Measurements from ENCODE around the gene OPN1MW3. TPM values are rescaled to one million over a fixed set of nuclear protein-coding genes. Genes with fewer than 3 reads are reported as not detected.
A peak's percentile ranks its signal among the peaks of the same experiment; 100 is the strongest.
"Not testable (repeated sequence)": the region's sequence is repeated elsewhere in the genome, so short reads cannot be mapped to it uniquely, and the experiment has no call there.

Gene OPN1MW3
- total RNA-seq = not detected
- long read RNA-seq = 0 reads

DNA sequence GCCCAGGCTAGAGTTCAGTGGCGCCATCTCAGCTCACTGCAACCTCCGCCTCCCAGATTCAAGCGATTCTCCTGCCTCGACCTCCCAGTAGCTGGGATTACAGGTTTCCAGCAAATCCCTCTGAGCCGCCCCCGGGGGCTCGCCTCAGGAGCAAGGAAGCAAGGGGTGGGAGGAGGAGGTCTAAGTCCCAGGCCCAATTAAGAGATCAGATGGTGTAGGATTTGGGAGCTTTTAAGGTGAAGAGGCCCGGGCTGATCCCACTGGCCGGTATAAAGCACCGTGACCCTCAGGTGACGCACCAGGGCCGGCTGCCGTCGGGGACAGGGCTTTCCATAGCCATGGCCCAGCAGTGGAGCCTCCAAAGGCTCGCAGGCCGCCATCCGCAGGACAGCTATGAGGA, at the start of gene OPN1MW3:
Gene OPN1MW3 (plus strand): TSS at position 301 of the 400 bp plus-strand sequence. CDS start 38 bp downstream, at position 339.
- intact Hi-C loops (cut with DNase I); DNase-seq (ENCODE audit: missing footprints); ATAC-seq: not testable (repeated sequence)

DNA sequence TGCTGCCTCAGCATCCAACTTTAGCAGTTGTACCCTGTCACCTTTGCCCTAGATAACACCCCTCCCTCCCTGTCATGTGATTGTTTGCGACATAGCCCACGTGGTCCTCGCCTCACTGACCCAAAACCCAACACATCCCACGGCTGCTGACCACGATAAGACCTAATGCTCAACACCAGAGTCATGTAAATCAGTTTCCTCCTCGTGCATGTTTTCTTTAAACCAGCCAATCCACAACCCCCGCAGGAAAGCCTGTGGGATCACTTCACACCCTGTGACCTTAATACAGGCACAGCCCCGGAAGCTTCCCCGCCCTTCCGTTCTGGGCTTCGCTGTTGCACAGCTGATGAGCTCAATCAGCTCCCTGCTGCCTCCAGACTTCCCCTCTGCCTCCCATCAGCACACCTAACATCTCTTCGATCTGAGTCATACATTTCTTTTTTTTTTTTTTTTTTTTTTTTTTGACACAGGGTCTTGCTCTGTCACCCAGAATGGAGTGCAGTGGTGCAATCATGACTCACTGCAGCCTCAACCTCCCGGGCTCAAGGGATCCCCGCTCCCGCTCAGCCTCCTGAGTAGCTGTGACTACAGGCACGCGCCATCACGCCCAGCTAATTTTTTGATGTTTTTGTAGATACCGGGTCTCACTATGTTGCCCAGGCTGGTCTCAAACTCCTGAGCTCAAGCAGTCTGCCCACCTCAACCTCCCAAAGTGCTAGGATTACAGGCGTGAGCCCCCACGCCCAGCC, 47.5 kb upstream of the OPN1MW3 start:
- intact Hi-C loops (cut with DNase I); DNase-seq (ENCODE audit: missing footprints): not testable (repeated sequence)
- peak; percentile 77 for ATAC-seq

DNA sequence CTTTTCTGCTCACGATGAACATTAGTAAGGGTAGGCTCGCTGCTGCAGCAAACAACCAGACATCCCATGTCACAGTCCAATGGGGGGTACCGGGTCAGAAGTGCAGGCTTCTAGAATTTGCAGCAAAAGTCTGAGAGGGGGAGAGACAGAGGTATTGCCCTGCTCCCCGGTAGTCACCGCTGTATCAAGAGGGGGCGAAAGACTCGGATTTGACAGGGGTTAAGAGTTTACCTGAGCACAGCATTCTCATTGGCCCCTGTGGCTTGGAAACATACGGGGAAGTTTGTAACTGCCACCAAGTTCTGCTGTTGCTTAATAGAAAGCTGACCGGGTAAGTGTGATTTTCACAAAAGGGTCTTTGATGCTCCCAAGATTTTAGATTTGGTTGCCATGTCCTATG, 46.3 kb upstream of the OPN1MW3 start:
- ATAC-seq; DNase-seq (ENCODE audit: missing footprints); intact Hi-C loops (cut with DNase I): not testable (repeated sequence)

DNA sequence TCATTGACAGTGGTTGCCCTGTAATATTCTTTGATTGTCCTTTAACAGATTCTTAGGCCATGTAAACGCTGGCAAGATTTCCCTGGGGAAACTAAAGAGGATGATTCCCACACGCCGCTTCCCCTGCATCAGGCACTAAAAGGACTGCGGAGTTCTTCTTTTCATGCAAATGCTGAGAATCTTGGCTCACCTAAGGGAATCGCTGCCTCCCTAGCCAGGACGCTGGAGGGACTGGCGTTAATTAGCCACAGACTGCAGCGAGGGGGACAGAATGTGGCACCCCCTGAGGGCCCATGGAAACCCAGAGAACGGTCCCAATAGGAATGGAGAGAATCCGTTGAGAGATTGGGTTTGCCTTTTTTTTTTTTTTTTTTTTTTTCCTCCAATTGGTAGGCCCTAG, 45.9 kb upstream of the OPN1MW3 start:
- ATAC-seq; intact Hi-C loops (cut with DNase I); DNase-seq (ENCODE audit: missing footprints): not testable (repeated sequence)

DNA sequence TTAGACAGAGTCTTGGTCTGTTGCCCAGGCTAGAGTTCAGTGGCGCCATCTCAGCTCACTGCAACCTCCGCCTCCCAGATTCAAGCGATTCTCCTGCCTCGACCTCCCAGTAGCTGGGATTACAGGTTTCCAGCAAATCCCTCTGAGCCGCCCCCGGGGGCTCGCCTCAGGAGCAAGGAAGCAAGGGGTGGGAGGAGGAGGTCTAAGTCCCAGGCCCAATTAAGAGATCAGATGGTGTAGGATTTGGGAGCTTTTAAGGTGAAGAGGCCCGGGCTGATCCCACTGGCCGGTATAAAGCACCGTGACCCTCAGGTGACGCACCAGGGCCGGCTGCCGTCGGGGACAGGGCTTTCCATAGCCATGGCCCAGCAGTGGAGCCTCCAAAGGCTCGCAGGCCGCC, 37.9 kb upstream of the OPN1MW3 start, which contains the start of gene OPN1MW2:
Gene OPN1MW2 (plus strand): TSS at position 301 of the 400 bp plus-strand sequence. CDS start 60 bp downstream, at position 361.
- intact Hi-C loops (cut with DNase I); DNase-seq (ENCODE audit: missing footprints); ATAC-seq: not testable (repeated sequence)

DNA sequence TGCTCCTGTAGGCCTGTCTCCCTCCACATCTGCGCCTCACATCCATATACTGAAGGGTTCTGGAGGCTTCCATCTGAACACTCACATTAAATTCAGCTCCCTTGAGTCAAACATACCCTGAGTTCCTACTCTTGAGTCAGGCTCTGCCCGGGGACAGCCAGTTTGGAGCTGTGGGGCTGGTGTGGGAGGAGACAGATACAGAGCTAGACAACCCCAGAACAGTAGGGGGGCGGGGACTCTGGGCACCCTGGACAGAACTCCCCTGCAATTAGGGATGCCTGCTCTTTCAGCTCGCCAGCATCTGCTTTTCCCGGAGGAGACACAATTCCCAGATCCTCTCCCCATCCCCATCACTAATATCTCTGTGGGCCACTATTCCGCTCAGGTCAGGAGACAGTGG, 32.1 kb upstream of the OPN1MW3 start:
- DNase-seq (ENCODE audit: missing footprints); intact Hi-C loops (cut with DNase I); ATAC-seq: not testable (repeated sequence)

DNA sequence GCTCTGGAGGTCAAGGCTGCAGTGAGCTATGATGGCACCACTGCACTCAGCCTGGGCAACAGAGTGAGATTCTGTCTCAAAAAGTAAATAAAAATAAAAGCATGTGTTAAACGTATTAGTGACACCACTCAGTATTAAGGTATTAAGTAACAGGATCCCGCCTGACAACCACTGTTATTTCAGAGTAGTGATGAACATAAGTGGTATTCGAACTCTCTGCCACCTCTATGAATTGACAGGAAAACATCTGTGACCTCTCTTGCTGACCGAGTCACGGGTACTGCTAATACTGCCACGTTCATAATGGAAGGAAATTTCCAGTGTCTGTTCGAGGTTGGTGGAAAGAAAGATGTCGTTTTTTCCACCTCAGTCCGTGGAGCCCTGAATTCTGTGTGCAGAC, 30.7 kb upstream of the OPN1MW3 start:
- intact Hi-C loops (cut with DNase I); ATAC-seq; DNase-seq (ENCODE audit: missing footprints): not testable (repeated sequence)

DNA sequence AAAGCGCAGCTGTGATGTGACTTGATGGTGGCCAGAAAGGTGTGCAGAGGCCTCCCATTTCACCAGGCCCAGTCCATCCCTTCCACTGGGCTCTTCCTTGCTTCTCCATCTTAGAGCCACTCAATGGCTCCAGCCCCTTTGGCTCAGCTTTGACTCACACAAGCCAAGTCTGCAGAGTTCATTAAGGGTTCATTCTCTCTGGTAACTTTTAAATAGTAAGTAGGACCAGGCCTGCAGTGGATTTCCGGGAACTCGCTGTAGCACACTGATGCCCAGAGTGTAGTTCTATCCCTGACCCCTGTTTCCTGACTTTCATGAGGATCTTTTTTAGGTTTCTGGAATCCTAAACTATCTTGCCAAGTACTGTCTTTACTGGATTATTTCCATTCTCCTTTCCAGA, 25.9 kb upstream of the OPN1MW3 start:
- DNase-seq (ENCODE audit: missing footprints); intact Hi-C loops (cut with DNase I): not testable (repeated sequence)
- peak; percentile 42 for ATAC-seq

DNA sequence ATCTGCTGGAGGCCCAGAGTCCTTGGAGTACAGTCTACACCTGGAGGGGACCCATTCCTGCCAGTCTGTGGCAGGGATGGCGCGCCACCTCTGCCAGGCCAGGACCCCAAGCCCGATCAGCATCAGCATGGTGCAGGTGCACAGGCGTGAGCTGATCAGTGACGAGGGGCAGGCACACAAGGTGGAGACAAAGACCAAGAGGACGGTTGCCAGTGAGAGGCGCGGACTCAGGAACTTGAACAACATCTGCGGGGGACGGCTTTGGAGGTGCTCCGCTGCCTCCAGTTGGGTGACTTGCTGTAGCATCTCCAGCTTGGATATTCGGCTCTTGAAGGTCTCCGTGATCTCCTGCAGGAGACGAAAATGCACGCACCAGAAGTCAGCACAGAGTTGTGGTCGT, 23.8 kb upstream of the OPN1MW3 start:
- intact Hi-C loops (cut with DNase I); DNase-seq (ENCODE audit: missing footprints); ATAC-seq: not testable (repeated sequence)

DNA sequence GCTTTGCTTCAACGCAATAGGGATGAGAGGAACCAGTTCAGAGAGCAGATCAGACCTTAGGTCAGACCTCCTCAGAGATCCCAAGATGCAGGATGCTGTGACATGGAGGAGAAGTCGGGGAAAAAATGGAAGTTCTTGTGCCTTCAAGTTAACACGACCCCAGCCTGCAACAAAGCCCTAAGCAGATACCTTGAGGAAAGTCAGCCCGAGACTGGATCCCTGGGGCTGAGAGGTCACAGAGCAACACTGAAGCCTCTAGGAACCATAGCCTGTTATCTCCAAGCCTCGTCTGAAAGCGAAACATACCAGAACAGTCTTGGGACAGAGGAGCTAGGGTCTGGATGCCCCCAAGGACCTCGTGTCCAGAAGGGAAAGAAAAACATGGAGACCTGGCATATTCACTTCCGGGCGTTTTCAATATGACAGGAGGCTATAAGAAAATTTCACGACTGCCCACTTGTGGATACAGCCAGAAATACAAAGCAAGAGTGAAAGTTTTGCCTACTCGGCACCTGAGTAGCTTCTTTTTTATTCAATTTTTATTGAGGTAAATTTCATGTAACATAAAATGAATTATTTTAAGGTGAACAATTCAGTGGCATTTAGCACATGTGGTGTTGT, 18.3 kb upstream of the OPN1MW3 start:
- intact Hi-C loops (cut with DNase I); DNase-seq (ENCODE audit: missing footprints); ATAC-seq: not testable (repeated sequence)

DNA sequence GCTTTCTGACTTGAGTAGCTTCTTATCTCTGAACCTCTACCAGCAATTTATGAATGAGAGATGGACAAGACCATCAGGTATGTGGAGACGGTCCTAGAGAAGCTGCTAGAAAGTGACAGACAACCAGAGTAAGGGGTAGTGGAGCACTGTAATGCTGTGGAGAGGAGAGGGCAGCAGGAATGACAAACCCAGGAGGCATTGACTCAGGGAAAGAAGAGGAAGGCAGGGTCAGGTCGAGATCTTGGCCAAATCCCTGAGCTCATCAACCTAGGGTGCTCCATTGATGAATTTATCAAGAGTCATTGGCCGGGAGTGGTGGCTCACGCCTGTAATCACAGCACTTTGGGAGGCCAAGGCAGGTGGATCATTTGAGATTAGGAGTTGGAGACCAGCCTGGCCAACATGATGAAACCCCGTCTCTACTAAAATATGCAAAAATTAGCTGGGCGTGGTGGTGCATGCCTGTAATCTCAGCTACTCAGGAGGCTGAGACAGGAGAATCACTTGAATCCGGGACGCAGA, 17.3 kb upstream of the OPN1MW3 start:
- intact Hi-C loops (cut with DNase I); ATAC-seq; DNase-seq (ENCODE audit: missing footprints): not testable (repeated sequence)

DNA sequence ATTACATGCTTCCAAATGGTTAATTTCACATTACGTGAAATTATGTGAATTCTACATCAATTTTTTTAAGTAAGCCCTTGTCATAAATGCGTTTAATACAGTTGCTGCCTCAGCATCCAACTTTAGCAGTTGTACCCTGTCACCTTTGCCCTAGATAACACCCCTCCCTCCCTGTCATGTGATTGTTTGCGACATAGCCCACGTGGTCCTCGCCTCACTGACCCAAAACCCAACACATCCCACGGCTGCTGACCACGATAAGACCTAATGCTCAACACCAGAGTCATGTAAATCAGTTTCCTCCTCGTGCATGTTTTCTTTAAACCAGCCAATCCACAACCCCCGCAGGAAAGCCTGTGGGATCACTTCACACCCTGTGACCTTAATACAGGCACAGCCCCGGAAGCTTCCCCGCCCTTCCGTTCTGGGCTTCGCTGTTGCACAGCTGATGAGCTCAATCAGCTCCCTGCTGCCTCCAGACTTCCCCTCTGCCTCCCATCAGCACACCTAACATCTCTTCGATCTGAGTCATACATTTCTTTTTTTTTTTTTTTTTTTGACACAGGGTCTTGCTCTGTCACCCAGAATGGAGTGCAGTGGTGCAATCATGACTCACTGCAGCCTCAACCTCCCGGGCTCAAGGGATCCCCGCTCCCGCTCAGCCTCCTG, 9.9 kb upstream of the OPN1MW3 start:
- intact Hi-C loops (cut with DNase I); DNase-seq (ENCODE audit: missing footprints): not testable (repeated sequence)
- ATAC-seq = peak; percentile 88

DNA sequence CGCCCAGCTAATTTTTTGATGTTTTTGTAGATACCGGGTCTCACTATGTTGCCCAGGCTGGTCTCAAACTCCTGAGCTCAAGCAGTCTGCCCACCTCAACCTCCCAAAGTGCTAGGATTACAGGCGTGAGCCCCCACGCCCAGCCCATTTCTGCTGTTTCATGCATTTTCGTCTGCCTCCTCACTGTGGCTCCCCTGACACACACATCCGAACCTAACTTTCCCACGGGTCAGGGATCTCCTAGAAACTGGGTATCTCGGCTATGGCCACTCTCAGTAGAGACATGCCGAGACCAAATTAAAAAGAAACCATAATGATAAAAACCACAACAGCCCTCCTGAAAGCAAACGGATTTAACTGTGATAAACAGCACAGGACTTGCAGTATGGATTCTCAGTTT, 9.3 kb upstream of the OPN1MW3 start:
- intact Hi-C loops (cut with DNase I); ATAC-seq; DNase-seq (ENCODE audit: missing footprints): not testable (repeated sequence)

DNA sequence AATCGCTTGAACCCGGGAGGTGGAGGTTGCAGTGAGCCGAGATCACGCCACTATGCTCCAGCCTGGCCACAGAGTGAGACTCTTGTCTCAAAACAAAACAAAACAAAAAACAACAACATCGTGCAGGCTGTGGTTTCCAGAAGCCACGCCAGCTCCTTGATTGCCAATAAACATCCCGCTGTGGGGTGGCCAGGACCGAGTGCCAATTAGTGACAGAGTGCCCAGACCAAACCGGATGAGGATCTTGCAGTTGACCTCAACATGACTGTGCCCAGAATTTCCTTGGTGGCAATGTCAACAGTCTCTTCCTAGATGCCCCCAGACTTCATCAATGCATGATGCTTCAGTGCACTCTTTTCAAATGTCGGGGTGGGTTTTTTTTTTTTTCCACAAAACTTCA, 1.3 kb downstream of the OPN1MW3 start:
- DNase-seq (ENCODE audit: missing footprints); intact Hi-C loops (cut with DNase I); ATAC-seq: not testable (repeated sequence)

DNA sequence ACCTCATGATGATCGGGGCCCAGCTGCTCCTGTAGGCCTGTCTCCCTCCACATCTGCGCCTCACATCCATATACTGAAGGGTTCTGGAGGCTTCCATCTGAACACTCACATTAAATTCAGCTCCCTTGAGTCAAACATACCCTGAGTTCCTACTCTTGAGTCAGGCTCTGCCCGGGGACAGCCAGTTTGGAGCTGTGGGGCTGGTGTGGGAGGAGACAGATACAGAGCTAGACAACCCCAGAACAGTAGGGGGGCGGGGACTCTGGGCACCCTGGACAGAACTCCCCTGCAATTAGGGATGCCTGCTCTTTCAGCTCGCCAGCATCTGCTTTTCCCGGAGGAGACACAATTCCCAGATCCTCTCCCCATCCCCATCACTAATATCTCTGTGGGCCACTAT, 5.7 kb downstream of the OPN1MW3 start:
- intact Hi-C loops (cut with DNase I); DNase-seq (ENCODE audit: missing footprints); ATAC-seq: not testable (repeated sequence)

DNA sequence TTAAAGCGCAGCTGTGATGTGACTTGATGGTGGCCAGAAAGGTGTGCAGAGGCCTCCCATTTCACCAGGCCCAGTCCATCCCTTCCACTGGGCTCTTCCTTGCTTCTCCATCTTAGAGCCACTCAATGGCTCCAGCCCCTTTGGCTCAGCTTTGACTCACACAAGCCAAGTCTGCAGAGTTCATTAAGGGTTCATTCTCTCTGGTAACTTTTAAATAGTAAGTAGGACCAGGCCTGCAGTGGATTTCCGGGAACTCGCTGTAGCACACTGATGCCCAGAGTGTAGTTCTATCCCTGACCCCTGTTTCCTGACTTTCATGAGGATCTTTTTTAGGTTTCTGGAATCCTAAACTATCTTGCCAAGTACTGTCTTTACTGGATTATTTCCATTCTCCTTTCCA, 11.9 kb downstream of the OPN1MW3 start:
- peak; percentile 54 for ATAC-seq
- intact Hi-C loops (cut with DNase I); DNase-seq (ENCODE audit: missing footprints): not testable (repeated sequence)

DNA sequence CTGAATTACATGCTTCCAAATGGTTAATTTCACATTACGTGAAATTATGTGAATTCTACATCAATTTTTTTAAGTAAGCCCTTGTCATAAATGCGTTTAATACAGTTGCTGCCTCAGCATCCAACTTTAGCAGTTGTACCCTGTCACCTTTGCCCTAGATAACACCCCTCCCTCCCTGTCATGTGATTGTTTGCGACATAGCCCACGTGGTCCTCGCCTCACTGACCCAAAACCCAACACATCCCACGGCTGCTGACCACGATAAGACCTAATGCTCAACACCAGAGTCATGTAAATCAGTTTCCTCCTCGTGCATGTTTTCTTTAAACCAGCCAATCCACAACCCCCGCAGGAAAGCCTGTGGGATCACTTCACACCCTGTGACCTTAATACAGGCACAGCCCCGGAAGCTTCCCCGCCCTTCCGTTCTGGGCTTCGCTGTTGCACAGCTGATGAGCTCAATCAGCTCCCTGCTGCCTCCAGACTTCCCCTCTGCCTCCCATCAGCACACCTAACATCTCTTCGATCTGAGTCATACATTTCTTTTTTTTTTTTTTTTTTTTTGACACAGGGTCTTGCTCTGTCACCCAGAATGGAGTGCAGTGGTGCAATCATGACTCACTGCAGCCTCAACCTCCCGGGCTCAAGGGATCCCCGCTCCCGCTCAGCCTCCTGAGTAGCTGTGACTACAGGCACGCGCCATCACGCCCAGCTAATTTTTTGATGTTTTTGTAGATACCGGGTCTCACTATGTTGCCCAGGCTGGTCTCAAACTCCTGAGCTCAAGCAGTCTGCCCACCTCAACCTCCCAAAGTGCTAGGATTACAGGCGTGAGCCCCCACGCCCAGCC, 27.3 kb downstream of the OPN1MW3 start:
- ATAC-seq = peak; percentile 80
- DNase-seq (ENCODE audit: missing footprints); intact Hi-C loops (cut with DNase I): not testable (repeated sequence)

DNA sequence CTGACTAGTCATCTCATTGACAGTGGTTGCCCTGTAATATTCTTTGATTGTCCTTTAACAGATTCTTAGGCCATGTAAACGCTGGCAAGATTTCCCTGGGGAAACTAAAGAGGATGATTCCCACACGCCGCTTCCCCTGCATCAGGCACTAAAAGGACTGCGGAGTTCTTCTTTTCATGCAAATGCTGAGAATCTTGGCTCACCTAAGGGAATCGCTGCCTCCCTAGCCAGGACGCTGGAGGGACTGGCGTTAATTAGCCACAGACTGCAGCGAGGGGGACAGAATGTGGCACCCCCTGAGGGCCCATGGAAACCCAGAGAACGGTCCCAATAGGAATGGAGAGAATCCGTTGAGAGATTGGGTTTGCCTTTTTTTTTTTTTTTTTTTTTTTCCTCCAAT, 29.0 kb downstream of the OPN1MW3 start:
- ATAC-seq; intact Hi-C loops (cut with DNase I); DNase-seq (ENCODE audit: missing footprints): not testable (repeated sequence)
